Erythroblast (primary cell): ENCODE data around the gene TIGD2.

Experiments
- GATA1 ChIP-seq: IDR thresholded peaks from 2 replicates; pipeline ENCODE4 v1.6.1; 2011; ENCODE audit warnings: low read depth, mild to moderate bottlenecking, control low read depth, low read length, moderate library complexity
- POLR2A ChIP-seq: IDR thresholded peaks from 2 replicates; pipeline ENCODE4 v1.6.1; 2011; ENCODE audit warnings: mild to moderate bottlenecking, low read length

- TF ChIP-seq POLR2A (no peak), GATA1 (no peak)
Observed at GRCh38 chr4:89161841-89162240, 50.5 kb downstream of the TIGD2 start.
